GM12891 (cell line): ENCODE measurements around the gene PNPO.

ENCODE experiments used
- PAX5 ChIP-seq: IDR thresholded peaks from 2 replicates; pipeline ENCODE4 v1.6.1; 2011; ENCODE audit warnings: low read length, moderate library complexity, mild to moderate bottlenecking; ENCODE audit not compliant: insufficient read depth, severe bottlenecking
- POLR2A ChIP-seq: IDR thresholded peaks from 2 replicates; pipeline ENCODE4 v1.6.1; 2011; ENCODE audit warnings: low read depth, low read length, control low read depth
- POLR2AphosphoS5 ChIP-seq: IDR thresholded peaks from 2 replicates; pipeline ENCODE4 v1.6.1; 2011; ENCODE audit warnings: low read depth, low read length, control low read depth
- POU2F2 ChIP-seq: IDR thresholded peaks from 2 replicates; pipeline ENCODE4 v1.6.1; 2011; ENCODE audit warnings: low read depth, mild to moderate bottlenecking, control low read depth, low read length, moderate library complexity
- SPI1 ChIP-seq: IDR thresholded peaks from 2 replicates; pipeline ENCODE4 v1.6.1; 2011; ENCODE audit warnings: low read depth, low read length, control low read depth
- TAF1 ChIP-seq: IDR thresholded peaks from 2 replicates; pipeline ENCODE4 v1.6.1; 2011; ENCODE audit warnings: low read depth, low read length, control low read depth

DNA sequence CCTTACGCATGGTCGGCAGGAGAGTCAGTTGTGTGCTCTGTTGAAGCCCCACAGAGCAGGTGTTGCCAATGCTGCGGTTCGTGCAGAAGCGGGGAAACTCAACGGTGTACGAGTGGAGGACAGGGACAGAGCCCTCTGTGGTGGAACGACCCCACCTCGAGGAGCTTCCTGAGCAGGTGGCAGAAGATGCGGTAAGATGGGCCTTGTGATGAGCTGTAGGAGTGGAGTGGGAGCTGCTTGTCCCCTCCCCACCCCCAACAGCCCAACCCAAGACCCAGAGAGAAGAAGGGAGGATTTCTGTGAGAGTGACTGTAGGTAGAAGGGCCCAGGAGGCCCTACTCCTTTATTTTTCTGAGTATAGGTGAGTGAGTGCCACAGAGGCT lies 34.4 kb downstream of the PNPO start:
- TF ChIP-seq TAF1: no peak
- no peak for TF ChIP-seq POLR2A
- no peak for TF ChIP-seq POLR2AphosphoS5
- TF ChIP-seq PAX5: no peak
- TF ChIP-seq SPI1: no peak
- no peak for TF ChIP-seq POU2F2
